Activated CD8-positive, alpha-beta memory T cell treated with anti-CD3 and anti-CD28 coated beads for 24 hours (primary cell): ENCODE data around the gene DNAH11.

Experiments
- DNase-seq: peaks from one replicate; pipeline ENCODE4 v3.0.0-alpha.2; 2020

DNAH11 gene

GRCh38 chr7:21943436-21943835 lies 400.6 kb downstream of the DNAH11 start:
- no peak for DNase-seq

GRCh38 chr7:21944616-21945453 lies 402.0 kb downstream of the DNAH11 start:
- peak; percentile 72 for DNase-seq

GRCh38 chr7:21945454-21946221 lies 402.8 kb downstream of the DNAH11 start, which contains the start of gene CDCA7L:
Gene CDCA7L, minus strand, starts transcription at chr7:21945899. Its CDS starts 95 bp downstream, at chr7:21945804.
- peak; percentile 91 for DNase-seq

GRCh38 chr7:21946222-21946709 lies 403.4 kb downstream of the DNAH11 start:
- no peak for DNase-seq

GRCh38 chr7:21947056-21947455 lies 404.2 kb downstream of the DNAH11 start:
- DNase-seq, result no peak

- no peak for DNase-seq
These were observed 405.1 kb downstream of the DNAH11 start for GRCh38 chr7:21947946-21948345.

- DNase-seq, result no peak
These were observed 405.5 kb downstream of the DNAH11 start for GRCh38 chr7:21948364-21948763.

GRCh38 chr7:21948887-21949540 lies 406.2 kb downstream of the DNAH11 start:
- no peak for DNase-seq
